ENCODE results near the gene EHBP1.

GRCh38 chr2:62757029-62757428 is 51.5 kb downstream of the EHBP1 start:
- TF ChIP-seq, protein P1, sequence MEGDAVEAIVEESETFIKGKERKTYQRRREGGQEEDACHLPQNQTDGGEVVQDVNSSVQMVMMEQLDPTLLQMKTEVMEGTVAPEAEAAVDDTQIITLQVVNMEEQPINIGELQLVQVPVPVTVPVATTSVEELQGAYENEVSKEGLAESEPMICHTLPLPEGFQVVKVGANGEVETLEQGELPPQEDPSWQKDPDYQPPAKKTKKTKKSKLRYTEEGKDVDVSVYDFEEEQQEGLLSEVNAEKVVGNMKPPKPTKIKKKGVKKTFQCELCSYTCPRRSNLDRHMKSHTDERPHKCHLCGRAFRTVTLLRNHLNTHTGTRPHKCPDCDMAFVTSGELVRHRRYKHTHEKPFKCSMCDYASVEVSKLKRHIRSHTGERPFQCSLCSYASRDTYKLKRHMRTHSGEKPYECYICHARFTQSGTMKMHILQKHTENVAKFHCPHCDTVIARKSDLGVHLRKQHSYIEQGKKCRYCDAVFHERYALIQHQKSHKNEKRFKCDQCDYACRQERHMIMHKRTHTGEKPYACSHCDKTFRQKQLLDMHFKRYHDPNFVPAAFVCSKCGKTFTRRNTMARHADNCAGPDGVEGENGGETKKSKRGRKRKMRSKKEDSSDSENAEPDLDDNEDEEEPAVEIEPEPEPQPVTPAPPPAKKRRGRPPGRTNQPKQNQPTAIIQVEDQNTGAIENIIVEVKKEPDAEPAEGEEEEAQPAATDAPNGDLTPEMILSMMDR (conservative IDR thresholded peaks at IDR 0.05 in 1 of 2, IDR thresholded peaks at IDR 0.05 in 1 of 2; ENCODE audit: low read depth in 1 of 2, low read length in 2 of 2): no peak
- TF ChIP-seq EZH2 (IDR thresholded peaks at IDR 0.05; ENCODE audit: low read length, missing control alignments): no peak

Measured in fibroblast of lung (primary cell).